IMR-90 (cell line): ENCODE data around the gene AGBL1. TPM values are rescaled to one million over a fixed set of nuclear protein-coding genes. Genes with fewer than 3 reads are reported as not detected.

Experiments
- ATAC-seq: fragments of 200-7000 bp; cut with Tn5 transposase; 2 replicates; pipeline ENCODE4 v1.9.1; 2020; ENCODE audit warnings: low read depth, mild to moderate bottlenecking, moderate library complexity
- BruUV-seq: library from RNA; stranded (reverse); fragments of 400-500 nt; replicated peaks from 2 replicates; lab custom pipeline; 2021; lab: Mats Ljungman, UMichigan
- CTCF ChIA-PET: fragments of 300-600 bp; formaldehyde crosslinking; extraction: SDS; loops from one replicate; lab custom pipeline; 2021; ENCODE audit warnings: antibody characterized with exemption; lab: Yijun Ruan, JAX
- POLR2A ChIA-PET: fragments of 300-600 bp; sonication (Branson Sonifier 250); formaldehyde crosslinking; loops from one replicate; lab custom pipeline; 2022; ENCODE audit warnings: antibody characterized with exemption; ENCODE audit not compliant: unreplicated experiment; lab: Charles Lee
- DNase-seq: peaks from one replicate; pipeline ENCODE4 v3.0.0; 2013
- H2AFZ ChIP-seq: replicated peaks from 2 replicates; pipeline ENCODE3; 2013; ENCODE audit warnings: low read length, mild to moderate bottlenecking; ENCODE audit not compliant: poor library complexity
- H2AK5ac ChIP-seq: 2 replicates; pipeline ENCODE4 v1.6.1; 2013; ENCODE audit warnings: low read depth, low read length, inconsistent platforms
- H2AK9ac ChIP-seq: replicated peaks from 2 replicates; pipeline ENCODE3; 2013; ENCODE audit warnings: mild to moderate bottlenecking, low read depth, low read length, moderate library complexity; ENCODE audit not compliant: poor library complexity
- H2BK120ac ChIP-seq: 2 replicates; pipeline ENCODE4 v1.6.1; 2013; ENCODE audit warnings: low read depth, low read length, inconsistent platforms
- H2BK15ac ChIP-seq: 3 replicates; pipeline ENCODE4 v1.6.1; 2013; ENCODE audit warnings: low read depth, low read length, inconsistent platforms
- H2BK20ac ChIP-seq: 2 replicates; pipeline ENCODE4 v1.6.1; 2013; ENCODE audit warnings: low read depth, mild to moderate bottlenecking, inconsistent platforms, low read length, moderate library complexity
- H2BK5ac ChIP-seq: 2 replicates; pipeline ENCODE4 v1.6.1; 2013; ENCODE audit warnings: mild to moderate bottlenecking, low read depth, low read length, inconsistent platforms; ENCODE audit not compliant: poor library complexity, severe bottlenecking
- H3K14ac ChIP-seq: replicated peaks from 2 replicates; pipeline ENCODE4 v1.6.1; 2013; ENCODE audit warnings: low read depth, low read length, inconsistent platforms
- H3K18ac ChIP-seq: 2 replicates; pipeline ENCODE4 v1.6.1; 2013; ENCODE audit warnings: low read depth, low read length, control low read depth
- H3K23ac ChIP-seq: 2 replicates; pipeline ENCODE4 v1.6.1; 2013; ENCODE audit warnings: low read depth, low read length, inconsistent platforms
- H3K27ac ChIP-seq: 2 replicates; pipeline ENCODE4 v1.5.1; 2013; ENCODE audit warnings: mild to moderate bottlenecking, control low read depth, low read length; ENCODE audit not compliant: insufficient read depth
- H3K27me3 ChIP-seq: 2 replicates; pipeline ENCODE4 v1.6.1; 2013; ENCODE audit warnings: low read length; ENCODE audit not compliant: control insufficient read depth, insufficient read depth
- H3K36me3 ChIP-seq: 2 replicates; pipeline ENCODE4 v1.6.1; 2013; ENCODE audit warnings: low read length, mixed read lengths; ENCODE audit not compliant: control insufficient read depth, insufficient read depth
- H3K4ac ChIP-seq: 2 replicates; pipeline ENCODE4 v1.6.1; 2013; ENCODE audit warnings: low read depth, low read length, inconsistent platforms
- H3K4me1 ChIP-seq: 2 replicates; pipeline ENCODE4 v1.6.1; 2013; ENCODE audit warnings: low read length, mixed read lengths; ENCODE audit not compliant: control insufficient read depth, insufficient read depth
- H3K4me2 ChIP-seq: 2 replicates; pipeline ENCODE4 v1.6.1; 2013; ENCODE audit warnings: low read depth, mild to moderate bottlenecking, control low read depth, low read length, moderate library complexity
- H3K4me3 ChIP-seq: 2 replicates; pipeline ENCODE4 v1.5.1; 2013; ENCODE audit warnings: low read depth, mild to moderate bottlenecking, control low read depth, low read length, moderate library complexity; ENCODE audit not compliant: insufficient read depth
- H3K56ac ChIP-seq: 2 replicates; pipeline ENCODE4 v1.6.1; 2013; ENCODE audit warnings: low read length, inconsistent platforms; ENCODE audit not compliant: insufficient read depth; ENCODE audit errors: extremely low read depth
- H3K79me1 ChIP-seq, 2 experiments: 2 replicates each; pipeline ENCODE4 v1.6.1; 2013; ENCODE audit warnings: low read length in 2 of 2, inconsistent platforms in 1 of 2, low read depth in 1 of 2
- H3K9ac ChIP-seq: 2 replicates; pipeline ENCODE4 v1.6.1; 2013; ENCODE audit warnings: low read depth, low read length, control low read depth
- H3K9me1 ChIP-seq: 2 replicates; pipeline ENCODE4 v1.6.1; 2013; ENCODE audit warnings: low read length, inconsistent platforms; ENCODE audit not compliant: insufficient read depth
- H3K9me3 ChIP-seq: 2 replicates; pipeline ENCODE4 v1.6.1; 2013; ENCODE audit warnings: low read length; ENCODE audit not compliant: control insufficient read depth, insufficient read depth
- H4K20me1 ChIP-seq: 2 replicates; pipeline ENCODE4 v1.6.1; 2013; ENCODE audit warnings: low read length, inconsistent platforms; ENCODE audit not compliant: insufficient read depth
- H4K5ac ChIP-seq: 2 replicates; pipeline ENCODE4 v1.6.1; 2013; ENCODE audit warnings: mild to moderate bottlenecking, low read depth, low read length, control low read depth
- H4K8ac ChIP-seq, 2 experiments: 2 replicates each; pipeline ENCODE4 v1.6.1; 2013; ENCODE audit warnings: low read depth in 2 of 2, low read length in 2 of 2, control low read depth in 1 of 2, inconsistent platforms in 1 of 2
- H4K91ac ChIP-seq: 2 replicates; pipeline ENCODE4 v1.6.1; 2013; ENCODE audit warnings: low read depth, low read length, inconsistent platforms; ENCODE audit not compliant: insufficient read depth
- BHLHE40 ChIP-seq: fragments of 150-350 bp; IDR thresholded peaks from 2 replicates; pipeline ENCODE4 v1.6.1; 2016; ENCODE audit warnings: mild to moderate bottlenecking, low read depth, low read length
- CEBPB ChIP-seq: IDR thresholded peaks from 2 replicates; pipeline ENCODE4 v1.6.1; 2012; ENCODE audit warnings: low read depth, low read length, improper control_type of control experiment
- CHD1 ChIP-seq: IDR thresholded peaks from 2 replicates; pipeline ENCODE4 v1.6.1; 2012; ENCODE audit warnings: low read depth, low read length, improper control_type of control experiment
- CTCF ChIP-seq: conservative IDR thresholded peaks from 2 replicates; pipeline ENCODE4 v1.5.1; 2012; ENCODE audit warnings: mild to moderate bottlenecking, low read depth, low read length, improper control_type of control experiment
- ELK1 ChIP-seq: fragments of 150-350 bp; IDR thresholded peaks from 2 replicates; pipeline ENCODE4 v1.6.1; 2016; ENCODE audit warnings: low read depth, mild to moderate bottlenecking, low read length, moderate library complexity, borderline replicate concordance
- FOS ChIP-seq: fragments of 150-350 bp; IDR thresholded peaks from 2 replicates; pipeline ENCODE4 v1.6.1; 2016; ENCODE audit warnings: low read depth, low read length
- MAFK ChIP-seq: IDR thresholded peaks from 2 replicates; pipeline ENCODE4 v1.6.1; 2012; ENCODE audit warnings: low read depth, low read length, improper control_type of control experiment
- MXI1 ChIP-seq: IDR thresholded peaks from 2 replicates; pipeline ENCODE4 v1.6.1; 2012; ENCODE audit warnings: low read depth, mild to moderate bottlenecking, low read length, moderate library complexity, borderline replicate concordance
- NFE2L2 ChIP-seq: fragments of 150-350 bp; IDR thresholded peaks from 2 replicates; pipeline ENCODE4 v1.6.1; 2016; ENCODE audit warnings: low read depth, mild to moderate bottlenecking, low read length
- POLR2A ChIP-seq: IDR thresholded peaks from 2 replicates; pipeline ENCODE4 v1.6.1; 2012; ENCODE audit warnings: mild to moderate bottlenecking, low read depth, low read length
- RAD21 ChIP-seq: IDR thresholded peaks from 2 replicates; pipeline ENCODE4 v1.6.1; 2012; ENCODE audit warnings: low read length, improper control_type of control experiment
- RCOR1 ChIP-seq: IDR thresholded peaks from 2 replicates; pipeline ENCODE4 v1.6.1; 2012; ENCODE audit warnings: mild to moderate bottlenecking, low read length, improper control_type of control experiment; ENCODE audit not compliant: insufficient replicate concordance
- RFX5 ChIP-seq: IDR thresholded peaks from 2 replicates; pipeline ENCODE4 v1.8.0; 2012; ENCODE audit warnings: low read depth, mild to moderate bottlenecking, low read length, moderate library complexity
- SMC3 ChIP-seq: fragments of 150-350 bp; IDR thresholded peaks from 2 replicates; pipeline ENCODE4 v1.6.1; 2016; ENCODE audit warnings: low read depth, mild to moderate bottlenecking, antibody characterized with exemption, low read length, moderate library complexity
- WGBS, 2 experiments: methylation state at CpG; one replicate each; pipeline versions ENCODE4 v1.1.5 to v1.1.7; 2013; ENCODE audit warnings: missing lambda C conversion rate in 2 of 2; ENCODE audit not compliant: insufficient read length in 1 of 2; ENCODE audit errors: extremely low coverage in 2 of 2; 5-methylcytosine and 5-hydroxymethylcytosine counted together
- dilution Hi-C: fragments of 300-500 bp; cut with HindIII; formaldehyde crosslinking; loops from one replicate; pipeline ENCODE4 v1.14.3; 2018; ENCODE audit warnings: low sequenced_read_pairs; ENCODE audit not compliant: unreplicated experiment
- in situ Hi-C: fragments of 300-500 bp; cut with MboI; formaldehyde crosslinking; loops from 3 replicates; pipeline ENCODE4 v1.14.3; 2019; ENCODE audit warnings: low sequenced_read_pairs, inconsistent platforms, mixed read lengths
- intact Hi-C: fragments of 100-400 bp; cut with micrococcal nuclease; formaldehyde crosslinking; loops from 2 replicates; pipeline ENCODE4 v1.10.0; 2022
- polyA plus RNA-seq, 3 experiments: library from polyadenylated mRNA; depleted of rRNA; stranded (reverse); fragments of >200 nt; gene quantifications; 2 replicates each; pipeline ENCODE4 v1.2.3, GENCODE V29; 2012; ENCODE audit warnings: low replicate concordance in 1 of 3
- total RNA-seq: library from RNA; depleted of rRNA; stranded (reverse); fragments of >200 nt; gene quantifications from 2 replicates; pipeline ENCODE4 v1.2.3, GENCODE V29; 2012

AGBL1 gene
- total and polyA plus RNA-seq, 2 of the 4 experiments (the other 2 are of a cell fraction), result not detected

- Histone ChIP-seq H2AK9ac (no peak overlapping the region), H2BK120ac (no peak overlapping the region), H2AFZ (no peak overlapping the region), H3K4me1 (no peaks in the 10 kb centered on the region), H3K79me1 (no peaks in the 10 kb centered on the region), H3K9me3 (peaks cover 5% of the 10 kb centered on the region), H3K23ac (no peak overlapping the region), H4K5ac (no peak overlapping the region), H2BK20ac (no peak overlapping the region), H3K9ac (no peak overlapping the region), H3K56ac (no peak overlapping the region), H2AK5ac (no peak overlapping the region), H3K27ac (no peak overlapping the region), H3K4ac (no peak overlapping the region), H3K36me3 (no peaks in the 10 kb centered on the region), H4K91ac (no peak overlapping the region), H4K8ac (no peak overlapping the region), H2BK15ac (no peak overlapping the region), H2BK5ac (no peak overlapping the region), H3K14ac (no peak overlapping the region), H4K20me1 (no peaks in the 10 kb centered on the region), H3K4me2 (no peak overlapping the region), H3K18ac (no peak overlapping the region), H3K4me3 (no peak overlapping the region), H3K9me1 (no peaks in the 10 kb centered on the region), H3K27me3 (no peaks in the 10 kb centered on the region)
- CTCF ChIA-PET, result no interaction called here
- TF ChIP-seq SMC3 (no peak), MXI1 (no peak), NFE2L2 (no peak), CTCF (no peak), RCOR1 (no peak), BHLHE40 (no peak), CEBPB (no peak), RFX5 (no peak), MAFK (no peak), FOS (no peak), CHD1 (no peak), ELK1 (no peak), POLR2A (no peak), RAD21 (no peak)
- dilution Hi-C loops (no loop called here), in situ Hi-C loops (no loop called here), intact Hi-C loops (no loop called here)
- no peak for DNase-seq
- no TSS peak for BruUV-seq
- no peak for ATAC-seq
- no CpG with 5 or more reads among the region's 1 CpG for WGBS, 2 experiments
- POLR2A ChIA-PET, result no interaction called here
These were observed 634.6 kb downstream of the AGBL1 start for GRCh38 chr15:86714241-86714640.
